ENCODE data around the gene SLIT3. TPM values are rescaled to one million over a fixed set of nuclear protein-coding genes. Genes with fewer than 3 reads are reported as not detected.

The SLIT3 gene
- total RNA-seq, 1 experiment from 2014 or later: under 0.01 TPM

GRCh38 chr5:169299663-169300467 lies 1.1 kb downstream of the SLIT3 start:
- DNase-seq (ENCODE audit: low read depth): no peak

- DNase-seq (ENCODE audit: low read depth): no peak
Measured at GRCh38 chr5:169299191-169299662, 1.7 kb downstream of the SLIT3 start.

DNA sequence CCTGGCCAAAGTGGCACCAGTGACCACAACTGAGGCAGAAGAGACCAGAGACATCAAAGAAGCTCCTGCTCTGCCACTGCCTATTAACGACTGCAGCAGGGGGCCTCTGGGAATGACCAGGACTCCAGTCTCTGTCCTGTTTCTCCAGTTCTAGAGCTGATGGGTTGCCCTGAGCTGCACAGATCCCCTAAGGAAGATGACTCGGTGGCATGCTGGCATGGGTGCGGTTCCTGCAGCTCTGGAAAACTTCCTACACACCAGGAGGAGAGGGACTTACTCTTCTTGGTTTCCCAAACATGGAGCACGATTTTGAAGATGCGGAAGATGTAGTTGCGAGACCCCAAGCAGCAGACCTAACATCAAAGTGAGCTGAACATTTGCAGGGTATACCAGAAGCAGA lies 2.7 kb downstream of the SLIT3 start:
- no peak for DNase-seq (ENCODE audit: low read depth)

- DNase-seq (ENCODE audit: low read depth): peak; percentile 3
Measured at GRCh38 chr5:169296419-169297143, 4.4 kb downstream of the SLIT3 start.

GRCh38 chr5:169295306-169295705 lies 5.6 kb downstream of the SLIT3 start:
- no peak for DNase-seq (ENCODE audit: low read depth)

GRCh38 chr5:169294621-169295020 lies 6.3 kb downstream of the SLIT3 start:
- no peak for DNase-seq (ENCODE audit: low read depth)

- DNase-seq (ENCODE audit: low read depth): no peak
Measured at GRCh38 chr5:169291877-169292276, 9.1 kb downstream of the SLIT3 start.

GRCh38 chr5:169290895-169291294 lies 10.0 kb downstream of the SLIT3 start:
- no peak for DNase-seq (ENCODE audit: low read depth)

GRCh38 chr5:169289520-169289919 lies 11.4 kb downstream of the SLIT3 start:
- DNase-seq (ENCODE audit: low read depth): no peak

DNA sequence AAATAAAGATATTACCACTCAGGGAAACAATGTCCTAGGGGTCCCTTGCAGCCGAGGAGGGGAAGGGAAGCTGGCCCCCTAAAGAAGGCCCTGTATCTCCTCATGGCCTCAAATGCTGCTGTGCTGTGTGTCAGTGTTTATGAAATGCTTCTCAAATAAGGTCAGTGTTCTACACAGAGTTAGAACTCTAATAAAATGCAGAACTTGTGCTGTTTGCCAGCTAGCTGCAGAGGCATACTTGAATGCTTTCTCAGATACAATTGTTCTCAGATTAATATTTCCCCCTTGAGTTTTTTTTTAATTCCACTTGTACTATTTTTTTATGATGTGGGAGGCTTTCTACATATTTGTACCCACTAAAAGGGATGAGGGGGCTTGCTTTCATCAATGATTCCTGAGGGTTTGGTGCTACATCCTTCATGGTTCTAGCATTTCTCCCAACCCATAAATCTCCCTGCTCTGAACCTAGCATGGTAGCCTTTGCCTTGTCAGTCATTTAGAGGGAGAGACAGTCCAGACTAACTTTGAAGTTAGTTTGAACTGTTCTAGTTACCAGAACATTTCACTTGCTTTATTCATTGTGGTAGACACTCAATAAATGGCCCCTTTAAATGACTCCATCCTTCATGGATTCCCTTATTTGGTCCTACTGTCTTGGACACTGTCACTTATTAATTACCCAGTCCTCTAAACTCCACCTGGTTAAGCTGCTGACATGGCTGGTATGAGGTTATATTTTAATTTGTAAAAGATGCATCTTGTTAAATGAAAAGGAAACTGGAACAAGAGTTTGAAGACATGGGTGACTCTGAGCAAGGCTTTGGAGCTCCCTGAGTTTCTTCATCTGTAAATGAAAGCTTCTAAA lies 12.6 kb downstream of the SLIT3 start:
- no peak for DNase-seq (ENCODE audit: low read depth)

DNA sequence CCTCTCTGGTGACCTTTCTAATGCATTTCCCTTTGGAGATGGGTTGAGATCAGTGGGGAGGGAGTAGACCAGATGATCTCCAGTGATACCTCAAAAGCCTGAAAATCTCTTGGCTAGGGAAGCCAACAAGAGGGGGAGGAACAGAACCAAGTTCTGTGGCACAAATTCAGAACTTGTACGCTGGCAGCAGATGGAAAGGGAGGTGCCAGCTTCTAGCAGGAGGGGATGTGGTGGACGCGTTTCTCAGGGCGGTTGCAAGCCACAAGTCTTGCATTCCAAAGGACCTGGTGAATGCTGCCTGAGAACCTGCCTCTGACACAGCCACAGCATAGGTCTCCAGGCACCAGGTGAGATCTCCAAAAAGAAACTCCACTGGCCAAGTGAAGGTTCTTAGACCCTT lies 13.4 kb downstream of the SLIT3 start:
- no peak for DNase-seq (ENCODE audit: low read depth)

DNA sequence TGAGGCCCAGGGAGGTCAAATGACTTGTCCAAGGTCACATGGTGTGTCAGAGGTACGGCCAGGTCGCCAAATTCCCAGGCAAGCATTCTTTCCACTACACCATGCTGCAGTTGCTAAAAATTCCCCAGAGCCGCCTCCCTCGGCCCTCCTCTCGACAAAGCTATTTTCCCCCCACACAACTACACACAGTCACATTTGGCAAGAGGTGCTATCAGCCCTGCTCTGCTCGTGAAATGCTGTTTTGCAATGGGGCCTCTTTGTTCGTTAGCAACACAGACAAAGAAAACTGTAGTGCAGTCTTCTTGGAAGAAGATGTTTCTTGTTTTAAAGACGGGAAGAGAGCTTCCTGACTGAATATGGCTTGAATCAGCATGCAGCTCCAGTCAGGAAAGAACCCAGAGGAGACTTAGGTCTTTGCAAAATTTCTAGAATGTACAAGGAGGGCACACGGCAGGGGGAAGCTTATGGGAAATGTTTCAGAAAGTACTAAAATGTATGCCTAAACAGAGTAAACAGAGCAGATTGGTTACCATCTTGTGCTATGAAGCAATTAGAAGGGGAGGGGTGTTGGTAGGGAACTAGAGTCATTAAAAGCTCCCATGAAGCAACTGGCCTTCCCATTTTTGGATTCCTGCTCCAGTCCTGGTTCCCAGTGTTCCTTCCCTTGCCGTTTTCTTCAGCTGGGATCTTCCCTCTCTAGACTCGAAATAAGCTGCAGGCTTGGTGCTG lies 14.2 kb downstream of the SLIT3 start:
- no peak for DNase-seq (ENCODE audit: low read depth)

DNA sequence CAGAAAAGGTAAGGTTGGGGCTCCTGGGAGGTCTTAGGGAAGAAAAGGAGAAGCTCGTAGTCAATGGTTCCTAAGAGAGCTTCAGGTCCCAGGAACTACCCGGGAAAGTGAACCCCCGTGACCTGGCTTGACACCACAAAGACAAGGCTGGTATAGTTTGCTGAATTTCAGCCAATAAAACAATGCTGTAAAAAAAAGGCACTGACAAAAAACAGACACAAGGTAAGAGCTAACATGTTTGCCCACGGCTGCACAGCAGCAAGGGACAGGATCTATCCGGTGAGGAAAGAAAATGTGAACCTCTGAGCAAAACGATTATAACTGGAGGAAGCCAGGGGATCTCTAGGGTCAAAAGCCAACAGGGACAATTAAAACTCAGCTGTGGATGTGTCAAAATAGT lies 17.1 kb downstream of the SLIT3 start:
- no peak for DNase-seq (ENCODE audit: low read depth)

GRCh38 chr5:169281625-169282024 lies 19.3 kb downstream of the SLIT3 start:
- DNase-seq (ENCODE audit: low read depth): no peak

- DNase-seq (ENCODE audit: low read depth): no peak
Measured at GRCh38 chr5:169280696-169281095, 20.2 kb downstream of the SLIT3 start.

GRCh38 chr5:169280286-169280685 lies 20.7 kb downstream of the SLIT3 start:
- no peak for DNase-seq (ENCODE audit: low read depth)

DNA sequence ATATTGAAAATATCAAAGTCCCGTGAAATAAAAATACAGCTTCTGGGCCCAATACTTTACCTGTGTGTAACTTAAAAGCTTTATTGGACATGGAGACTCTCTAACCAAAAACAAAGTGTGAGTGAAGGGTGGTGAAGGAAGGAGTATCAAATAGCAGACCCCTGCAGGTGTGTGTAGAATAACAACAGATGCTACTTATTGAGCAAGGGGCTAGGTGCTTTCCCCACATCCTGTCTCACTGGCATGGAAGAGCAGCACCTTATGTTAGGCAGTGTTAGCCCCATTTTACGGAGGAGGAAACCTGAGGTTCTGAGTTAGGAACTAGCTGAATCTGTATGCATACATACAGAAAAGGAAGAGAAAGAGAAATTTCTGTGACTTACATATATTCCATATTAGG lies 21.8 kb downstream of the SLIT3 start:
- DNase-seq (ENCODE audit: low read depth): no peak

DNA sequence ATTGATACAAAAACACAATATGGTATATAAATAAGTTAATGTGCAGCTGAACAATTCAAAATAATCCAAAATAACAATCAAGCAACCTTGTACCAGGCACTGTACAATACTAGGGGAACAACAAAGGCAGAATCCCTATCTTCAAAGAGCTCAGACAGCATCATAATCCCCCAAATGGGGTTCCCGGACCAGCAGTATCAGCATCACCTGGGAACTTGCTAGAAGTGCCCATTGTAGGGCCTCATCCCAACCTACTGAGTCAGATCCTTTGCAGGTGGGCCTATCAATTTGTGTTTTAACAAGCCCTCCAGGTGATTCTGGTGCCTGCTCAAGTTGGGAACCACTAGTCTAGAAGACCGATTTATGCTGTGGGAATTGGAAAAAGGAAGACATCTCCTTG lies 27.1 kb downstream of the SLIT3 start:
- DNase-seq (ENCODE audit: low read depth): no peak

DNA sequence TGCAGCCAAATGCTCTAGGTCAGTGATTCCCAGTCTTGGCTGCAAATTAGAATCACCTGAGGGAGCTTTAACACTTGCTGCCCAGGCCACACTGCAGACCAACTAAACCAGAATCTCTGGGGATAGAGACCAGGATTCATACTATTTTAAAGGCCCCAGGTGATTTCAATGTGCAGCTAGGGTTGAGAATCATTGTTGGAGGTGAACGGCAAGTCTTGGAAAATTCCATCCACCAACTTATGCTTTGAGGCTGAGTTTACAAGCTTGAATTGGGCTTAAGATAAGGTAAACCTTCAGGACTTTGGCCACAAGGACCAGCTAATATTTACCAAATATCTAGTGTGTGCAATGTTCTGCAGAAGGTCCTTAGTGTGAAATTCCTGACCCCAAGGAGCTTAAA lies 27.5 kb downstream of the SLIT3 start:
- DNase-seq (ENCODE audit: low read depth): no peak

DNA sequence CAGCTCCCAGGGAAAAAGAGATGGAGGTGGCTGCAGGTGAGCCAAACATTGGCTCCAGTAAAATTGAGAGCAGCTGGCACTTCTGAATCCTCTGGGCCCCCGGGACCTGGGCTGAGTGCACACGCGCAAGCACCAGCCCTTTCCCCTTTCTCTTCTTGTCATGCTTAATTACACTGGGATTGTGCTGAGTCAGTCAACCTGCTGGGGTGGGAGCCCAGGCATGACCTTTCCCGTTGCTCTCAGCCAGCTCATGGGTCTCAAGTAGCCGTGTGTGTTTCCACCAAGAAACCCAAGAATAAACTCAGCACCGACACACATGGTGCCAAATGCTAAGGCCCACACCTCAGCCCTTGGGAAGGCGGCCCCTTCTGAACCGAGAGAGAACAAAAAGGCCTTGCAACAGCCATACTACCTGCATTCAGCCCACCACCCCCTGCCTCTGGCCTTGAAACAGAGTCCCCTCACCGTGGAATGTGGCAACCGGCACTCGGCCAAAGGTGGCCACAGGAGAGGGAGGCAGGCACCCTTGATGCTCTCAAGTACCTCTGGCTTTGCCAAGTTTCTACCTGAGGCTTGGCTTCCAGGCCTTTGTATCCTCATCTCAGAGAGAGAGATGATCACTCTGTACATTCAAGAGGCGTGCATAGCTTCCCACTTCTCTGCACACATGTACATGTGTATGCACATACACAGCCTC lies 28.1 kb downstream of the SLIT3 start:
- DNase-seq (ENCODE audit: low read depth): no peak

GRCh38 chr5:169272111-169272510 lies 28.8 kb downstream of the SLIT3 start:
- DNase-seq (ENCODE audit: low read depth): no peak

Measured in LHCN-M2 (cell line).